ENCODE measurements around the gene MON2.
"Not testable (repeated sequence)": the region's sequence is repeated elsewhere in the genome, so short reads cannot be mapped to it uniquely, and the experiment has no call there.

MON2 gene

DNA sequence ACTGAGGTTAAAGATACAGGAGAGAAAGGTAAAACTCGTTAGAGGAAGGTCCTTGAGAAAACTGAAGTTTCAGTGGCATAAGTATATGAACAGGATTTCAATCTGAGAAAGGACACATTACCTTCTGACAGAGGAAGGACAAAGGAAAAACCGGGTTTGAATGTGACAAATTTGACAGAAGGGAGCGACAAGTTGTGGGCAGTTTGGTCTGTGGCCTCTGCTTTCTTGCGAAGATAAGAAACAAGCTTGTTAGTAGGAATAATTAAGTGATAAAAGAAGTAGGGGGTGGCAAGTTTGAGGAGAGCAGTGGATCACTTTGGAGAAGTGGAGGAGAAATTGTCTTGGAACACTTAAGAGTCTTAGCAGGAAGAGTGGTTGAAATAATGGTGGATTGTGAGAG is 5.1 kb downstream of the MON2 start:
- no peak for DNase-seq (ENCODE audit: low spot score)

DNA sequence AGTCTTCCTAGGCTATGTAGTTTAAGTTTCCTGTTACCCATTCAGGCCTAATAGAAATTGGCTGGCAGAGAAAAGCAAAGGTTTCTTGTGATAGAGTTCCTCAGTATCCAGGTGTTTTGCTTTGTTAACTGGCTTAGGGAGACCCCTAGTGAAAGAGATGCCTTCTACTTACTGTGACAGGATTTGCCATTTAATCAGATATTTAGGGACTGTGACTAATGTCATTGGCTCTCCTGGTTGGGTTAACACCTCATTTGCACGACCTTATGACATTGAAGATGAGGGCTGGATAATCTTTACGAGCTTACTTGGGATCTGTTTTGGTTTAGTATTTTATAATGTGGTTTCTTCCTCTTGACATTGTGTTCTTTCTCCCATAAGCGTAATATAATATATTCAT is 5.8 kb downstream of the MON2 start:
- no peak for DNase-seq (ENCODE audit: low spot score)

DNA sequence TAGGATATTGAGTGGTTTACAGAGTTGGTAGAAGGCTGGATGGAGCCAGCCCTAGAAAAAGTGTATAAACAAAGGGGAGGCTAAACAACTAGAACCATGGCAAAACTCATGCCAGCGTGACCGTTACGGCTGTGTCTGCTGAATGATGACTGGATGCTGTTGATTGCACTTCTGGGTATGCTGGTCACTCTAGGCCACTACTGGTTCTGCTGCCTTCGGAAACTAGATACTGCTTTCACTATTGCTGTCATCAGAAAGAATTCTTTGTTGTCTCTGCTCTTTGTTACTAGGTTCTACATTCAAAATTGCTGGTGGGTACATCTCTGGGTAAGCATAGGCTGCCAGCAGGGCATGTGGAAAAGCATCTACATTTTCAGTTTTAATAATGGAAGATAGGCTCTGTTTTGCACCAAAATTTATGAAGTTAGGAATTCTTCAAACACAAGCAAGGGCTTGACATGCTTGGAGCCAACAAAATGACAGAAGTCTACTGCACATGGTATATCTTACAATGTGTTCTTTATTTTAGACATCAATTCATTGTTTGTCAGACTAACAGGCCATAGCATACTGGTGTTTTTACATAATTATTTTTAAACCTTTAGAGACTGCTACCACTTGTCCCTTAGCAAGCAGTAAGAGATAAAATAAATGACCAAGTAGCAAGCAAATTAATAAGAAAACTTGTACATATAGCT is 15.4 kb downstream of the MON2 start:
- peak; percentile 79 for DNase-seq (ENCODE audit: low spot score)

DNA sequence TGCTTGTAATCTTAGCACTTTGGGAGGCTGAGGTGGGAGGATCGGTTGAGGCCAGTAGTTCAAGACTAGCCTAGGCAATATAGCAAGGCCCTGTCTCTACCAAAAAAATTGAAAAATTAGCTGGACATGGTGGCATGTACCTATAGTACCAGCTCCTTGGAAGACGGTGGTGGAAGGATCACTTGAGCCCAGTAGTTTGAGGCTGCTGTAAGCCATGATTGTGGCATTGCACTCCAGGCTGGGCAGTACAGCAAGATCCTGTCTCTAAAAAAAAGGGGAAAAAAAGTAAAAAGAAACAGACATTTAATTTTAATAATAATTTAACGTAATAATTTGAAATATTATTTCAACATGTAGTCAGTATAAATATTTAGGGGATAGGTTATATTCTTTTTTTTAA is 16.1 kb downstream of the MON2 start:
- no peak for DNase-seq (ENCODE audit: low spot score)

DNA sequence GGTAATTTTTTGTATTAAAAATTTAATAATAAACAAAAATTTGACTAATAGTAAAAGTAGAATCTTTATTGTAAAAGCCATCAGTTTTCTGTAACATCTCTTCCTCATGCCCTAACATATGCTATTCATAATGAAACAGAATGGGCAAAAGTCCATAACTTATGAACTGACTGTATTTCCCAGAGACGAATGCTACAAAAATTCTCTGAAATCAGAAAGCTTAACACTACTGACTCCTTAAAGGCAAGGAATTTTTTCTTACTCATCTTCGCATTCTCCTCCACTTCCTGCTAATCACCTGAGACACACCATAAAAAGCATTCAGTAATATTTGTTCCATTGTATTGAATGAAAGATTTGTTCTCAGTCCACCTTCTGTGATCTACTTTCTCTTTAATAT is 17.6 kb downstream of the MON2 start:
- DNase-seq (ENCODE audit: low spot score) = no peak

DNA sequence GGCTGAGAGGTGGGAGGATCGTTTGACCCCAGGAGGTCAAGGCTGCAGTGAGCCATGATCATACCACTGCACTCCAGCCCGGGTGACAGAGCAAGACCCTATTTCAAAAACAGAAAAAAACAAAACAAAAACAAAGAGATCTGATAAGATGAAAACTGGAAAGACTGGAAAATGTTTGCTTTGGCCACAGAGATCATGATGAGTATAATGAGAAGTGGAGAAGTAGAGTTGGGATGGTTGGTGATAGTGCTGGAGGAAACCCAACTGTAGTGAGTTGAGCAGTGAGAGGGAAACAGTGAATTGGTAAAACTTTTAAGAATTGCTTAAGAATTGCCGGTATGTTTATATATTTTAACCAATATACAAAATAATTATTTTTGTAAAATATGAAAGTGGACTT is 39.2 kb downstream of the MON2 start:
- DNase-seq (ENCODE audit: low spot score) = no peak

DNA sequence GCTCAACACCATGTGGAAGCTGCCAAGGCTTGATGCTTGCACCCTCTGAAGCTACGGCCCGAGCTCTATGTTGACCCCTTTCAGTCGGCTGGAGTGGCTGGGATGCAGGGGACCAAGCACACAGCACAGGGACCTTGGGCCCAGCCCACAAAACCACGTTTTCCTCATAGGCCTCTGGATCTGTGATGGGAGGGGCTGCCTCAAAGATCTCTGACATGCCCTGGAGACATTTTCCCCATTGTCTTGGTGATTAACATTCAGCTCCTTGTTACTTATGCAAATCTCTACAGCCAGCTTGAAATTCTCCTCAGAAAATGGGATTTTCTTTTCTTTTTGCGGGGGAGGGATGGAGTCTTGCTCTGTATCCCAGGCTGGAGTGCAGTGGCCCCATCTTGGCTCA is 46.3 kb downstream of the MON2 start:
- no peak for DNase-seq (ENCODE audit: low spot score)

DNA sequence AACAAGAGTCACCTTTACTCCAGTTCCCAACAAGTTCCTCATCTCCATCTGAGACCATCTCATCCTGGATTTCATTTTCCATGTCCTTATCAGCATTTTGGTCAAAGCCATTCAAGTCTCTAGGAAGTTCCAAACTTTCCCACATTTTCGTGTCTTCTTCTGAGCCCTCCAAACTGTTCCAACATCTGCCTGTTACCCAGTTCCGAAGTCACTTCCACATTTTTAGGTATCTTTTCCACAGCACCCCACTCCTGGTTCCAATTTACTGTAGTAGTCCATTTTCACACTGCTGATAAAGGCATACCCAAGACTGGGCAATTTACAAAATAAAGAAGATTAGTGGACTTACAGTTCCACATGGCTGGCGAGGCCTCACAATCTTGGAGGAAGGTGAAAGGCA is 47.5 kb downstream of the MON2 start:
- DNase-seq (ENCODE audit: low spot score) = not testable (repeated sequence)

DNA sequence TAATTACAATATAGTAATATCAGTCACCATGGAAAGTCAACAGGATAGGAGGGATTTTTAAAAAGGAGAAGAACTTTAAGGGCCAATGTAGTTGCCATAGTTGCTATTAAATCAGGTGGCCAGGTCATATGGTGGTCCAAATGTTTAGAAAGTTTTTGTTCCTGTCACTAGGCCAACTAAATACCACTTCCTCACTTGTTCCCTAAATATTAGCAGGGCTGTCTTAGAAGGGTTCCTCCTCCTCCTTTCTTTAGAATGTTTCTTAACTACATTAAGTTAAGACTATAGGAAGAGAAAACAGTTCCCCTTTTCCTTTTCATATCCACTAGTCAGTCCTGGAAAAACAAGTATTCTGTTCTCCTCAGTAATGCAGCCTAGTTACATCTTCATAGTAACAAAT is 50.3 kb downstream of the MON2 start:
- no peak for DNase-seq (ENCODE audit: low spot score)

DNA sequence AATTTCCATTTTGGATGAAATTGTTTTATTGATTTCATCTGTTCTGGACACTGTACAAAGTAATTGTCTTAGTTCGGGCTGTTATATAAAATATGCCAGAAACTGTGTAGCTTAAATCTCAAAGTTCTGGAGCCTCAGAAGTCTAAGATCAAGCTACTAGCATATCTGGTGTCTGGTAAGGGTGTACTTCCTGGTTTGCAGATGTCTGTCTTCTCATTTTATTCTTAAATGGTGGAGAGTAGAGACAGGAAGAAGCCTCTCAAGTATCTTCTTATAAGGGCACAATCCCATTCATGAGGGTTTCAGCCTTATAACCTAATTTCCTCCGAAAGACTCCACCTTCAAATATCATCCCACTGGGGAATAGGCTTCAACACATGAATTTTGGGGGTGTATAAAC is 51.3 kb downstream of the MON2 start:
- no peak for DNase-seq (ENCODE audit: low spot score)

DNA sequence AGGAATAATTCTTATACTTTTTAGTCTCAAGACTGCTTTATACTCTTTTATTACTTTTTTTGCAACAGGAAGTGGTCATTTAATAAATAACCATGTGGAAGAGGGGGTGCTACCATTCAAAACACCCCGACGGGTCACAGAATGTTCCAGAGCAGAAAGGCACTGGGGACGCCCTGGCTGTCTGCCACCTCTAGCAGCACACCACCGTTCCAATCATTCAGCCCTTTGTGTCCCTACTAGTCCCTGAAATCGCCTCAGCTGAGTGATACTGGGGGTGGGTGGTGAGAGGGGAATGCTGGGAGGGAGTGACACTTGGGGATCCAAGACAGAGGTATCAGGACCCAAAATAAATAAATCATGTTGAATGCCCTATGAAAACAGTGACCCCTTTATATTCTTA is 52.4 kb downstream of the MON2 start:
- peak; percentile 58 for DNase-seq (ENCODE audit: low spot score)

DNA sequence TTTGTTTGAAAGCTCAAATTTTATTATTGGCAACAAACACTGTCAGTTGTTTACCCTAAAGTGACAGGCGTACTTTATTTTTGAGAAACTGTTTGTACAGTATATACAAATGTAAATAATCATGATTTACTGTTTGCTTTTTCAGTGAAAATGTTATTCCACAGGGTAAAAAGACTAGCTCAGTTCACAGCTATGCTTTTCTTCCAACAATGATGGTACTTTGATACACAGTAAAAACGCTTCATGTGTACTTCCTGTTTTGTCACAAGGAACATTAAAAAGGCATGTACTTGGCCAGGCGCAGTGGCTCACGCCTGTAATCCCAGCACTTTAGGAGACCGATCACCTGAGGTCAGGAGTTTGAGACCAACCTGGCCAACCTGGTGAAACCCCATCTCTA is 53.7 kb downstream of the MON2 start:
- DNase-seq (ENCODE audit: low spot score) = peak; percentile 28

DNA sequence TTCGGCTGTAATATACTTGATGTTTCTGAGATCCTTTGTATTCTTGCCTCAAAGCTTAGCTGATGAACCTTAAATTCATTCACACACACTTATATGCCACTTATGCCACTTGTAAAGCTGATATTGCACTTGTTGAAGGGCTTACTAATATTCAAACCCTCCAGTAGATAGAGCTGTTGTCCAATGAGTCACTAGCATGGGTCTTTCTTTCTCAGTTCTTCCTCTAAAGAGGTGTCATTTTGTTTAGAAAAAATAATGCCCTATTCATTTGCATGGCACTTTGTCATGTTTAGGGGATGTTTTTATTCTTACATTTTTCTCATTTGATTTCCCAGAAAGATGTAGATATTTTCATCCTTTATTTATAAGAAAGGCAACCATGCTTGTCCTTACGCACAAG is 56.4 kb downstream of the MON2 start:
- peak; percentile 43 for DNase-seq (ENCODE audit: low spot score)

DNA sequence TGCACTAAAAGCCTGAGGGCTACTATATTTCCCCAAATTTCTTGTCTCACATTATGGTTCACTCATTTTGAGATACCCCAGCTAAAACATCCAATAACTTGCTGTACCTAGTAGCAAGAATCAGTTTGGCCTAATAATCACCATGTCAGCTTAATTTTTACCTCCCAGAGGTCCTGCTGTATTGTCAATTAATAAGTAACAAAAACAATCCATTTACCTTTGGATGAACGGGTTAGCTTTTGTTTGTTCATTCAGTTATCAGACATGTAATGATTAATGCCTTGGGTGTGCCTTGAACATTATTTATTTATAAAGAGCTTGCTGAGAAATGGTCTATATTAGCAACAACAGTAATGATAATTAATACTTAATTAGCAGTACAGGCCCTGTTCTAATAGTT is 57.0 kb downstream of the MON2 start:
- DNase-seq (ENCODE audit: low spot score) = no peak

DNA sequence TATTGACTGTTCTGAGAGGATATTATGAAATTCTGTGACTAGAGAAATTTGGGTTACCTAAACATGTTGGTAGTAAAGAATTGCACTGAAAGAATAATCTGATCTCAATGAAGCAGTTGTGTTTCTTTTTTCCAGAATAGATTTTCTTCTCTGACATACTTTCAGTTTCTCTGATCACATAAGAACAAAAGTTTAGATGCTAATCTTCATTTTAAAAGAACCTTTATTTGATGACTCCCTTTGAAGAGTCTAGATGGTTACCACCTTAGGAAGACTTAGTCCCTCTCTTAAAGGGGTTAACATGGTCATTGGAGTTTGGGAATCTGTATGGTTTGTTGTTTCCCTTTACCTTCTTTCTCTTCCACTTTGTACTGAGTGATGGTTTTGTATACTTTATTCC is 58.6 kb downstream of the MON2 start:
- DNase-seq (ENCODE audit: low spot score) = no peak

DNA sequence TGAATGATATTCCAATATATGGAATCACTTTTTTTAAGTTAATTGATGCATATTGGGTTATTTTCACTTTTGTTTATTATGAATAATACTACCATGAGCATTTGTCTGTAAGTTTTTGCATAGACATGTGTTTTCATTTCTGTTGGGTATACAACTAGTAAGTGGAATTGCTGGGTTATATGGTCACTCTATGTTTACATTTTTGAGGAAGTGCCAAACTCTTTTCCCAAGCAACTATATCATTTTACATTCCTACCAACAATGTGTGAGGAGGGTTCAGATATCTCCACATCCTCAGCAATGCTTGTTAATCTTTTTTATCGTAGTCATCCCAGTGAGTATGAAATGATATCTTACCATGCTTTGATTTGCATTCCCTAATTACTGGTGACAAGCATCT is 64.0 kb downstream of the MON2 start:
- DNase-seq (ENCODE audit: low spot score) = no peak

DNA sequence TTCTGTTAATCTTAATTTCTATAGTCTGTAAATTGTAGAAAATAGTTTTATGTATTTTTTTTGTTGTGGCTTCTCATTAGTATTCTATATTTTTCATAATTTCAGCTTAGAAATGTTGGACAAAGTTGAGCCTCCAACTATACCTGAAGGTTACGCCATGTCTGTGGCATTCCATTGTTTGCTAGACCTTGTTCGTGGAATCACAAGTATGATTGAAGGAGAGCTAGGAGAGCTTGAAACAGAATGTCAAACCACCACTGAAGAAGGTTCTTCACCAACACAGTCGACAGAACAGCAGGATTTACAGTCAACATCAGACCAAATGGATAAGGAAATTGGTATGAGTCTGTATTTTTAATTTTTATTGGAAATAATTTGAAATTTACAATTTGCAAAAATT is 65.7 kb downstream of the MON2 start:
- no peak for DNase-seq (ENCODE audit: low spot score)

DNA sequence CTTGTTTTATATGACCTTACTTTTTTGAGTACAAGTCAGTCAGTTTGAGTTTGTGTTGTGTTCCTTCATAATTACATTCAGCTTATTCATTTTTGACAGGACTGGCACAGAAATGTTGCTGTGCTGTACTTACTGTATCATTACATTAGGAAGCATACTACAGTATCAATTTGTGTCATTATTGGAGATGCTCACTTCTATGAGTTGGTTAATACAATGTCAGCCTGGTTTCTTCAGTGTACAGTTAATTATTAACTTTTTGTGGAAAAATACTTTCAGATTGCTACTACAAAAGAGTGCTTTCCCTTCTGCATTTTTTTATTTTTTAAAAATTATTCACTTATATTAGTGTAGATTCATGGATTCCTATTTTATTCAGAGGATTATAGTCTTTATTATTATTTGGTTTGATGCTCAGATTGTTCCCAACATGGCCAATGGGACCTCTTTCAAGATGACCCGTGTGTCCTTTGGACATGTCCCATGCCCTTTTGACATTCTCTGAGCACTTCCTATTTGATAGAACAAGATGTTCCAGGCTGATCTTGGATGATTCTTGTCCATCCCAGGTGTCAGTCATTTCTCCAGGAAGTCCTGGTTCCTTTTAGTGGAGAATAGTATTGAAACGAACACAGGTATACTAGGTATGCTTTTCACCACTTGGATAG is 66.6 kb downstream of the MON2 start:
- DNase-seq (ENCODE audit: low spot score) = no peak

DNA sequence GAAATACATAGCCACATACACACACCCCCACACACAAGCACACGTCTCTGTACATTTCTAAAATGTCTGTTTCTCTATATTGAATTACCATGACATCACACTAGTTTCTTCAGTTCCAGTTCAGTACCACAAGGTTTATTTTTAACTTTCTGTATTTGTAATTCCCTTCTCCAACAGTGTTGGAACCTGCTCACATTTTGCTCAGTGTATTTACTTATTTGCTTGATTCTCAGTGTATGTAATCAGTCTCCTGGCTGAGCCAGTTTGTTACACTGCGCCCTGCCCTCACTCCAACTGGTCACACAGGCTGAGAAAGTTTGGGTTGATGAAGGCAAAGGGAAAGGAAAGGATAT is 67.1 kb downstream of the MON2 start:
- DNase-seq (ENCODE audit: low spot score) = no peak

DNA sequence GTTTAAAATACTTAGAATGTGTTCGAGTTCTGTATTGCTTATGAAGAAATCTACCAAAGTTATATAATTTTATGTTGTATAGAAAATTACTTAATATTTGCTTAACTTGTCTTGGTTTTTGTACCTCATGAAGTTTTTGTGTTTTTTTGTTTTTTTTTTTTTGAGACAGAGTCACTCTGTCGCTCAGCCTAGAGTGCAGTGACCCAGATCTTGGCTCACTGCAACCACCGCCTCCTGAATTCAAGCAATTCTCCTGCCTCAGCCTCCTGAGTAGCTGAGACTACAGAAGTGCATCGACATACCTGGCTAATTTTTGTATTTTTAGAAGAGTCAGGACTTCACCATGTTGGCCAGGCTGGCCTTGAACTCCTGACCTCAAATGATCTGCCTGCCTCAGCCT is 69.9 kb downstream of the MON2 start:
- DNase-seq (ENCODE audit: low spot score) = no peak

DNA sequence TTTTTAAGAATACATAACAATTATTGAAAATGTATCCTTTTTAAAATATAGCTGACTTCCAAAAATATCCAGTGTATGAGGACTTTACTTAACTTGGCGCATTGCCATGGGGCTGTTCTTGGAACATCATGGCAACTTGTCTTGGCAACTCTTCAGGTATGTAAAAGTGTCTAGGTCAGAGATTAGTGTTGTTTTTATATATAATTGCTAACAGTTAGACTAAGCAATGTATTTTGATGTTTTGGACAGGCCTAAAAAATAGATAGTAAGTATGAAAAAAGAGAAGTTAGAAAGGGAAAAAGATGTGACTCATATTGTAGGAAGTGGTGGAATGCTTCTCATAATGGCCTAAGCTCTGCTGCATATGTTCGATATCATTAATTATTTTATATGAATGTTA is 70.9 kb downstream of the MON2 start:
- DNase-seq (ENCODE audit: low spot score) = no peak

DNA sequence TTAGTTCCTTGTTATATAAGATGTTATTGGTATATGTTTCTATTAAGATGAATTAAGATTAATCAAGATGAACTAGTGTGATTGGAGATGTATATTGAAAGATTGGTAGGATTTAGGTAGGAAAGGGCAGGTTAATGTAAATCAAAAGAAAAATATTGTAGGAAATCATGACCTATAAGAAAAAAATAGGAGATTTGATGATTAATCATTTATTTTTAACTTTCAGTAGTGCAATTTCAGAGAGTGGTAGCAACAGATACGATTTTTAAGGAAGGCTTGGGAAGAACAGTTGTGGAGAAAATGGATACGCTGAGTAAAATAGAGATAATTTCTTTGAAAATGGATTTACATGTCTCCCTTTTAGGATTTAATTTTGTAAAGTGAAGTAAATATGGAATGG is 73.7 kb downstream of the MON2 start:
- no peak for DNase-seq (ENCODE audit: low spot score)

DNA sequence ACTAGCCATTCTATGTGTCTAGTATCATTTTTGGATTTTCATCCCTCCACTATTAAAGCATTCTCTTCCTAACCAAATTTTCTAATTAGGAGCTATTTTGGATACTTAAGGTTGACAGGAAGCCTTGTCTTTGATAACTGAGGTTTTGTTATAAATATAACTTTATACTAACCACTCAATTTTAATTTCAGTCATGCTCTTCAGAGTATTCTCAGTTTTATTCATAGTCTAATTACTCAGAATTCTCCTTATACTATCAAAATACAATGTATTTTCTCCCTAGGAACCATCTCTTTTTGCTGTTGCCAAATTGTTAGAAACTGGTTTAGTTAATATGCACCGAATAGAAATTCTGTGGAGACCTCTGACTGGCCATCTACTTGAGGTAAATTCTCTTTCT is 76.2 kb downstream of the MON2 start:
- DNase-seq (ENCODE audit: low spot score) = no peak

DNA sequence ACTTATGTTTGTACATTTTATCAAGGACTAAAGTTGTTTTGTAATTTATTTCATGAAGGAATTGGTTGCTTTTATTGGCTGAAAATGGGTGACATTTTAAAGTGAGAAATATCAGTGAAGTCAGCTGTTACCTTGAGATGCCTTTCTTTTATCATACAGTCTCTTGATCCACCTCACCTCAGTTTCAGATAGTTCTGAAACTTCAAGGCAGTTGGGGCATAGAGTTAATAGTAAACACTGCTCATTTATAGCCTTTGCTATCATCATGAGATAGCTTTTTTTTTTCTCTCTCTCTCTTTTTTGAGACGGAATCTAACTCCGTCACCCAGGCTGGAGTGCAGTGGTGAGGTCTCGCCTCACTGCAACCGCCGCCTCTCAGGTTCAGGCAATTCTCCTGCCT is 76.7 kb downstream of the MON2 start:
- no peak for DNase-seq (ENCODE audit: low spot score)

All from globus pallidus (tissue), 1 donor.